ENCODE measurements around the gene GMFB. TPM values are rescaled to one million over a fixed set of nuclear protein-coding genes. Genes with fewer than 3 reads are reported as not detected.
"Not testable (repeated sequence)": the region's sequence is repeated elsewhere in the genome, so short reads cannot be mapped to it uniquely, and the experiment has no call there.

GMFB gene
- total RNA-seq, 2 donors from 2014 or later = 22.9 to 47.1 TPM

DNA sequence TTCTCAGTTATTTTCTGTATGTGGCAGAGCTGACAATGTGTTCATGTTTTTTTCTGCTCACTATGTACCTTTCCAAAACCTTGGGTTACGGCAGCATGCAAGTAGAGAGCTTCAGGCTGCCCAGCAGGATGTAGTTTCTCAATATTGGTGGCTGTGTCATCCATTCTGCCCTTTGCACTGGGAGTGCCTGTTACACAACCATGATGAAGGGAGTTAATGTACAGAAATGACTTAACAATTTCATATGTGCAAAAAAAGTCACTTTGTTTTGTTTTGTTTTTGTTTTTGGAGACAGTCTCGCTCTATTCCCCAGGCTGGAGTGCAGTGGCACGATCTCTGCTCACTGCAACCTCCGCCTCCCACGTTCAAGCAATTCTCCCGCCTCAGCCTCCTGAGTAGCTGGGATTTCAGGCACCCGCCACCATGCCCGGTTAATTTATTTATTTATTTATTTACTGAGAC is 41.5 kb downstream of the GMFB start:
- TF ChIP-seq CTCF (IDR thresholded peaks at IDR 0.05) = no peak
- Histone ChIP-seq H3K27ac (no peak overlapping the region), H3K36me3 (no peaks in the 10 kb centered on the region), H3K4me3 (no peak overlapping the region), H3K9me3 (no peaks in the 10 kb centered on the region), H3K4me1 (ENCODE audit: control insufficient read depth in 1 of 2, low read depth in 2 of 2) (peaks cover 0 to 5% of the 10 kb centered on the region in 2 donors), H3K27me3 (replicated peaks; ENCODE audit: insufficient read depth) (no peaks in the 10 kb centered on the region)
- ATAC-seq (ENCODE audit: insufficient number of reproducible peaks, low FRiP score, low read depth) (no peak), DNase-seq (ENCODE audit: low spot score) (no peak)

DNA sequence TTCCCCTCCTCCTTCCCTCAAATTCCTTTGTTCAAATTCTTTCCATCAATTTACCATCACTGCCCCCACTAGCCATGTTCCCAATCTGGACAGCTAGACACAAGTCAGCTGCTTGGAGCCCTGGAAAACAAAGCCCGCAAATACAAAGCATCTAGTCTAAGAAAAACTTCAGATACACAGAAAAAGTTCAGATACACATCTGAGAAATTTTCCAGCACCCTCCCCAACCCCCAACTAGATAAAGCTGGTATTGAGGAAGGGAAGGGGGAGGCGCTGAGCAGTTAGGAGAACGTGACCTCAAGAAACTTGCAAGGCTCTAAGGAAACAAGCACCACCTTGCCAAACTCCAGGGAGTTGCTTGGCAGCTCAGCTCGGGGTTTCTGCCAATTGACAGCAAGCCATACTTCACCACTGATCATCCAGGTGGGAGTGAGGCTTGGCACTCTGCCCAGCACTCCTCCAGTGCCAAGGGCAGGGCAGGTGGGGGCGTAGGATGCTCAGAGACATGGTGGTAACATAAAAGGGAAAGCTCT is 42.6 kb downstream of the GMFB start:
- DNase-seq (ENCODE audit: low spot score) (no peak), ATAC-seq (ENCODE audit: insufficient number of reproducible peaks, low FRiP score, low read depth) (no peak)

DNA sequence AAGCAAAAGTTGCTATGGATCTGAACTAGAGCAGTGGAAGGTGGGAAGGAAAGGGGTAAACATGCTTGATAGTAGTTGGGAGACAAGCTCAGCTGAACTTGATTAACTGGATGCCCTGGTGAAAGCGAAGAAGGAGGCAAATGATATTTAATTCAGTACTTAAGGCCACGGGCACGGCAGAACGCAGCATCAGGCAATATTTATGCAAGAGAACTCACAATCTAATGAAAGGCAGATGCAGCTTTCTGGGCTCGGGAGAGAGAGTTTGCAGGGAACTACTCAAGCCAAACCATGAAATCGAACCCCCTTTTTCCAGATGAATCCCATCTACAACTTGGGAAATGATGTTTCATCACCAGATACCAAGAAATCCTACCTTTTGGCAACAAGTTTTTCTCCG is 44.1 kb downstream of the GMFB start:
- H3K4me3 ChIP-seq = no peak overlapping the region
- no peak overlapping the region for H3K27ac ChIP-seq

More for the DNA sequence above, 42.6 kb downstream of the GMFB start:
- Histone ChIP-seq H3K36me3 (no peaks in the 10 kb centered on the region), H3K27ac (no peak overlapping the region), H3K4me3 (no peak overlapping the region), H3K27me3 (replicated peaks; ENCODE audit: insufficient read depth) (no peaks in the 10 kb centered on the region), H3K9me3 (no peaks in the 10 kb centered on the region), H3K4me1 (ENCODE audit: control insufficient read depth in 1 of 2, low read depth in 2 of 2) (peaks cover 0 to 5% of the 10 kb centered on the region in 2 donors)
- no peak for TF ChIP-seq CTCF (IDR thresholded peaks at IDR 0.05)

DNA sequence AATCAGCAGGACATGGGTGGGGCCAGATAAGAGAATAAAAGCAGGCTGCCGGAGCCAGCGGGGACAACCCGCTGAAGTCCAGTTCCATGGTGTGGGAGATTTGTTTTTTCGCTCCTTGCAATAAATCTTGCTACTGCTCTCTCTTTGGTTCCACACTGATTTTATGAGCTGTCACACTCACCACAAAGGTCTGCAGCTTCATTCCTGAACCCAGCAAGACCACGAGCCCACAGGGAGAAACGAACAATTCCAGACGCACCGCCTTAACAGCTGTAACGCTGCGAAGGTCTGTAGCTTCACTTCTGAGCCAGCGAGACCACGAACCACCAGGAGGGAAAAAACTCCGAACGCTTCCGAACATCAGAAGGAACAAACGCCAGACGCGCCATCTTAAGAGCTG is 44.8 kb downstream of the GMFB start:
- peaks cover 0 to 16% of the 10 kb centered on the region in 2 donors for H3K4me1 ChIP-seq (ENCODE audit: control insufficient read depth in 1 of 2, low read depth in 2 of 2)
- H3K27ac ChIP-seq = no peak overlapping the region
- H3K36me3 ChIP-seq = no peaks in the 10 kb centered on the region
- no peak overlapping the region for H3K4me3 ChIP-seq
- H3K27me3 ChIP-seq (replicated peaks; ENCODE audit: insufficient read depth) = no peaks in the 10 kb centered on the region
- DNase-seq (ENCODE audit: low spot score) (no peak), ATAC-seq (ENCODE audit: insufficient number of reproducible peaks, low FRiP score, low read depth) (no peak)
- no peaks in the 10 kb centered on the region for H3K9me3 ChIP-seq
- no peak for TF ChIP-seq CTCF (IDR thresholded peaks at IDR 0.05)

More for the DNA sequence above, 44.1 kb downstream of the GMFB start:
- DNase-seq (ENCODE audit: low spot score) (no peak), ATAC-seq (ENCODE audit: insufficient number of reproducible peaks, low FRiP score, low read depth) (no peak)
- Histone ChIP-seq H3K36me3 (no peaks in the 10 kb centered on the region), H3K27me3 (replicated peaks; ENCODE audit: insufficient read depth) (no peaks in the 10 kb centered on the region), H3K9me3 (no peaks in the 10 kb centered on the region), H3K4me1 (ENCODE audit: control insufficient read depth in 1 of 2, low read depth in 2 of 2) (peaks cover 0 to 14% of the 10 kb centered on the region in 2 donors)
- no peak for TF ChIP-seq CTCF (IDR thresholded peaks at IDR 0.05)

- not testable (repeated sequence) for H3K27ac ChIP-seq; H3K4me3 ChIP-seq; H3K27me3 ChIP-seq (replicated peaks; ENCODE audit: insufficient read depth); DNase-seq (ENCODE audit: low spot score); H3K36me3 ChIP-seq; ATAC-seq (ENCODE audit: insufficient number of reproducible peaks, low FRiP score, low read depth); H3K9me3 ChIP-seq
- peaks cover 0 to 16% of the 10 kb centered on the region in 2 donors for H3K4me1 ChIP-seq (ENCODE audit: control insufficient read depth in 1 of 2, low read depth in 2 of 2)
Observed at GRCh38 chr14:54442961-54443360, 45.8 kb downstream of the GMFB start.

Data from thoracic aorta (tissue), 2 donors.